ENCODE data around the gene SAP25. TPM values are rescaled to one million over a fixed set of nuclear protein-coding genes. Genes with fewer than 3 reads are reported as not detected.

Gene SAP25
- total and polyA plus RNA-seq, 2 experiments from 2014 or later = 3.8 to 4.1 TPM

GRCh38 chr7:100607111-100607510, 33.4 kb upstream of the SAP25 start:
- peaks cover 5% of the 10 kb centered on the region; the same call in 1 of the 2 replicates for H3F3A ChIP-seq (replicated peaks; ENCODE audit: low read depth)
- no peaks in the 10 kb centered on the region for H3K9me3 Mint-ChIP-seq
- no peak overlapping the region for H2AFZ ChIP-seq
- H3K27me3 Mint-ChIP-seq (ENCODE audit: insufficient read depth, low read depth, poor library complexity) = peaks cover 35% of the 10 kb centered on the region
- H3K36me3 Mint-ChIP-seq (ENCODE audit: low read depth) = peaks cover 10% of the 10 kb centered on the region; the same call in 2 of the 3 replicates
- H3K27ac ChIP-seq (ENCODE audit: low read depth) = no peak overlapping the region
- no peak overlapping the region for H3K4me3 ChIP-seq
- H3K36me3 ChIP-seq (ENCODE audit: insufficient read depth) = no peaks in the 10 kb centered on the region
- no peak overlapping the region for H3K27ac Mint-ChIP-seq
- no peak overlapping the region for H3K4me3 Mint-ChIP-seq
- no peaks in the 10 kb centered on the region for H3K9me2 ChIP-seq (ENCODE audit: insufficient read depth)
- no peak for DNase-seq (ENCODE audit: low spot score)
- H3K4me1 ChIP-seq (ENCODE audit: insufficient read depth) = peaks cover 18% of the 10 kb centered on the region
- no peak overlapping the region for H3K4me2 ChIP-seq
- peaks cover 13% of the 10 kb centered on the region for H3K27me3 ChIP-seq (ENCODE audit: insufficient read depth)
- ATAC-seq = no peak
- TF ChIP-seq NANOG (IDR thresholded peaks at IDR 0.05; ENCODE audit: borderline replicate concordance) (no peak), STAT1 (IDR thresholded peaks at IDR 0.05; ENCODE audit: unreplicated experiment) (no peak), CTCF (conservative IDR thresholded peaks at IDR 0.05; ENCODE audit: low read depth in 2 of 2) (no peak), EZH2phosphoT487 (IDR thresholded peaks at IDR 0.05; ENCODE audit: unreplicated experiment) (no peak), POLR2AphosphoS5 (IDR thresholded peaks at IDR 0.05; ENCODE audit: low read depth) (no peak), EZH2 (IDR thresholded peaks at IDR 0.05; ENCODE audit: low read depth, unreplicated experiment) (no peak), ETS1 (IDR thresholded peaks at IDR 0.05) (no peak), ZNF331 (CRISPR knock-in tag; IDR thresholded peaks at IDR 0.05; ENCODE audit: low read depth) (no peak), ZNF114 (CRISPR knock-in tag; IDR thresholded peaks at IDR 0.05) (no peak), CREB1 (CRISPR knock-in tag; IDR thresholded peaks at IDR 0.05; ENCODE audit: low read depth) (no peak), JUNB (IDR thresholded peaks at IDR 0.05; ENCODE audit: unreplicated experiment) (no peak), ZNF462 (CRISPR knock-in tag; IDR thresholded peaks at IDR 0.05) (no peak)
- TF ChIP-seq, protein P1, sequence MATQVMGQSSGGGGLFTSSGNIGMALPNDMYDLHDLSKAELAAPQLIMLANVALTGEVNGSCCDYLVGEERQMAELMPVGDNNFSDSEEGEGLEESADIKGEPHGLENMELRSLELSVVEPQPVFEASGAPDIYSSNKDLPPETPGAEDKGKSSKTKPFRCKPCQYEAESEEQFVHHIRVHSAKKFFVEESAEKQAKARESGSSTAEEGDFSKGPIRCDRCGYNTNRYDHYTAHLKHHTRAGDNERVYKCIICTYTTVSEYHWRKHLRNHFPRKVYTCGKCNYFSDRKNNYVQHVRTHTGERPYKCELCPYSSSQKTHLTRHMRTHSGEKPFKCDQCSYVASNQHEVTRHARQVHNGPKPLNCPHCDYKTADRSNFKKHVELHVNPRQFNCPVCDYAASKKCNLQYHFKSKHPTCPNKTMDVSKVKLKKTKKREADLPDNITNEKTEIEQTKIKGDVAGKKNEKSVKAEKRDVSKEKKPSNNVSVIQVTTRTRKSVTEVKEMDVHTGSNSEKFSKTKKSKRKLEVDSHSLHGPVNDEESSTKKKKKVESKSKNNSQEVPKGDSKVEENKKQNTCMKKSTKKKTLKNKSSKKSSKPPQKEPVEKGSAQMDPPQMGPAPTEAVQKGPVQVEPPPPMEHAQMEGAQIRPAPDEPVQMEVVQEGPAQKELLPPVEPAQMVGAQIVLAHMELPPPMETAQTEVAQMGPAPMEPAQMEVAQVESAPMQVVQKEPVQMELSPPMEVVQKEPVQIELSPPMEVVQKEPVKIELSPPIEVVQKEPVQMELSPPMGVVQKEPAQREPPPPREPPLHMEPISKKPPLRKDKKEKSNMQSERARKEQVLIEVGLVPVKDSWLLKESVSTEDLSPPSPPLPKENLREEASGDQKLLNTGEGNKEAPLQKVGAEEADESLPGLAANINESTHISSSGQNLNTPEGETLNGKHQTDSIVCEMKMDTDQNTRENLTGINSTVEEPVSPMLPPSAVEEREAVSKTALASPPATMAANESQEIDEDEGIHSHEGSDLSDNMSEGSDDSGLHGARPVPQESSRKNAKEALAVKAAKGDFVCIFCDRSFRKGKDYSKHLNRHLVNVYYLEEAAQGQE (IDR thresholded peaks at IDR 0.05; ENCODE audit: unreplicated experiment) = no peak
- H4K20me1 ChIP-seq (replicated peaks; ENCODE audit: insufficient read depth) = no peaks in the 10 kb centered on the region
- H3K79me2 ChIP-seq (replicated peaks; ENCODE audit: insufficient read depth) = no peaks in the 10 kb centered on the region
- H3K4me1 Mint-ChIP-seq = peaks cover 22% of the 10 kb centered on the region
